Endothelial cell of umbilical vein (primary cell): ENCODE measurements around the gene LY9. TPM values are rescaled to one million over a fixed set of nuclear protein-coding genes. Genes with fewer than 3 reads are reported as not detected.

ENCODE experiments used
- BruUV-seq: library from RNA; stranded (reverse); fragments of 400-500 nt; replicated peaks from 2 replicates; lab custom pipeline; 2021; lab: Mats Ljungman, UMichigan
- CTCF ChIA-PET: fragments of 300-600, 350-600 bp; sonication (Branson Sonifier 250); formaldehyde crosslinking; loops from one replicate; lab custom pipeline; 2021; ENCODE audit warnings: antibody characterized with exemption, inconsistent platforms; lab: Charles Lee
- POLR2A ChIA-PET: fragments of 300-600, 350-600 bp; sonication (Branson Sonifier 250); formaldehyde crosslinking; loops from one replicate; lab custom pipeline; 2021; ENCODE audit warnings: antibody characterized with exemption, inconsistent platforms; lab: Charles Lee
- DNase-seq: peaks from one replicate; pipeline ENCODE4 v3.0.0-alpha.2; 2011; ENCODE audit warnings: low read depth, low spot score
- FAIRE-seq: peaks from 2 replicates; lab custom pipeline; 2011; peaks lifted over from hg19 to GRCh38; lab: Jason Lieb, UNC
- H2AFZ ChIP-seq: 2 replicates; pipeline ENCODE4 v1.6.0; 2012; ENCODE audit warnings: low read depth, low read length, control low read depth, inconsistent platforms
- H3K27ac ChIP-seq: 2 replicates; pipeline ENCODE4 v1.5.1; 2011; ENCODE audit warnings: low read depth, mild to moderate bottlenecking, control low read depth, low read length, moderate library complexity; ENCODE audit not compliant: insufficient read depth
- H3K27me3 ChIP-seq, 2 experiments: 2 replicates each; pipeline versions ENCODE4 v1.6.0 to v1.6.1; 2011; ENCODE audit warnings: low read length in 2 of 2, mixed read lengths in 1 of 2; ENCODE audit not compliant: control insufficient read depth in 2 of 2, insufficient read depth in 2 of 2
- H3K36me3 ChIP-seq, 2 experiments: 2 replicates in 1 of 2; 3 replicates in 1 of 2; pipeline ENCODE4 v1.5.1; 2011; ENCODE audit warnings: low read length in 2 of 2, mild to moderate bottlenecking in 1 of 2, moderate library complexity in 1 of 2; ENCODE audit not compliant: control insufficient read depth in 2 of 2, insufficient read depth in 2 of 2; ENCODE audit errors: extremely low read depth in 1 of 2
- H3K4me1 ChIP-seq: 3 replicates; pipeline ENCODE4 v1.5.1; 2011; ENCODE audit warnings: mild to moderate bottlenecking, low read length; ENCODE audit not compliant: control insufficient read depth, insufficient read depth; ENCODE audit errors: extremely low read depth
- H3K4me2 ChIP-seq: 2 replicates; pipeline ENCODE4 v1.6.1; 2011; ENCODE audit warnings: low read length, control low read depth, mixed read lengths; ENCODE audit not compliant: insufficient read depth
- H3K4me3 ChIP-seq, 3 experiments: fragments of 200-600 bp in 1 of 3; sonication (generic), shearing (Covaris generic) in 1 of 3; replicated peaks in 1 of 3; 2 replicates each; pipeline ENCODE4 v1.5.1; 2011 to 2016; ENCODE audit warnings: control low read depth in 3 of 3, low read length in 3 of 3, mild to moderate bottlenecking in 2 of 3, inconsistent platforms in 1 of 3, low read depth in 1 of 3, moderate library complexity in 1 of 3; ENCODE audit not compliant: insufficient read depth in 1 of 3
- H3K79me2 ChIP-seq: 2 replicates; pipeline ENCODE4 v1.6.0; 2012; ENCODE audit warnings: low read length, inconsistent platforms; ENCODE audit not compliant: control insufficient read depth, insufficient read depth
- H3K9ac ChIP-seq: replicated peaks from 2 replicates; pipeline ENCODE3; 2011; ENCODE audit warnings: low read length, control low read depth; ENCODE audit not compliant: insufficient read depth; ENCODE audit errors: extremely low read depth
- H3K9me1 ChIP-seq: replicated peaks from 3 replicates; pipeline ENCODE4 v1.6.0; 2011; ENCODE audit warnings: mild to moderate bottlenecking, low read length; ENCODE audit not compliant: control insufficient read depth, insufficient read depth; ENCODE audit errors: extremely low read depth
- H3K9me3 ChIP-seq: replicated peaks from 2 replicates; pipeline ENCODE4 v1.5.1; 2012; ENCODE audit warnings: low read length, inconsistent platforms; ENCODE audit not compliant: control insufficient read depth, insufficient read depth
- H4K20me1 ChIP-seq: replicated peaks from 2 replicates; pipeline ENCODE3; 2011; ENCODE audit warnings: mild to moderate bottlenecking, low read length; ENCODE audit not compliant: control insufficient read depth, insufficient read depth; ENCODE audit errors: extremely low read depth
- CTCF ChIP-seq, 2 donors: IDR thresholded peaks; 1 replicate in 1 of 2; 2 replicates in 1 of 2; pipeline ENCODE4 v1.5.1; 2011; ENCODE audit warnings: low read length in 2 of 2, mild to moderate bottlenecking in 2 of 2, moderate library complexity in 2 of 2, control low read depth in 1 of 2, inconsistent platforms in 1 of 2, low read depth in 1 of 2; ENCODE audit not compliant: insufficient read depth in 1 of 2; ENCODE audit errors: extremely low read depth in 1 of 2
- EZH2 ChIP-seq: IDR thresholded peaks from 2 replicates; pipeline ENCODE4 v1.6.1; 2012; ENCODE audit warnings: borderline replicate concordance, low read depth, mild to moderate bottlenecking, moderate library complexity, low read length, inconsistent platforms; ENCODE audit not compliant: severe bottlenecking
- FOS ChIP-seq: IDR thresholded peaks from 2 replicates; pipeline ENCODE4 v1.6.1; 2011; ENCODE audit warnings: mild to moderate bottlenecking, low read length, moderate library complexity, borderline replicate concordance; ENCODE audit not compliant: insufficient read depth
- GATA2 ChIP-seq: IDR thresholded peaks from 2 replicates; pipeline ENCODE4 v1.7.0; 2011; ENCODE audit warnings: low read depth, mild to moderate bottlenecking, moderate library complexity, mixed read lengths, low read length; ENCODE audit not compliant: insufficient read length, insufficient read depth
- JUN ChIP-seq: IDR thresholded peaks from 2 replicates; pipeline ENCODE4 v1.6.1; 2011; ENCODE audit warnings: borderline replicate concordance, low read depth; ENCODE audit not compliant: insufficient read length, insufficient read depth
- MYC ChIP-seq: IDR thresholded peaks from one replicate; pipeline ENCODE4 v1.6.1; 2011; ENCODE audit warnings: mild to moderate bottlenecking, low read depth, low read length
- POLR2A ChIP-seq: IDR thresholded peaks from 2 replicates; pipeline ENCODE4 v1.6.1; 2012; ENCODE audit warnings: low read depth, mild to moderate bottlenecking, control low read depth, low read length
- POLR2AphosphoS5 ChIP-seq: IDR thresholded peaks from 2 replicates; pipeline ENCODE4 v1.6.1; 2012; ENCODE audit warnings: low read depth, mild to moderate bottlenecking, control low read depth, low read length, moderate library complexity; ENCODE audit not compliant: insufficient read depth
- dilution Hi-C: fragments of 300-500 bp; cut with MboI; formaldehyde crosslinking; loops from one replicate; pipeline ENCODE4 v1.15.0; 2019; ENCODE audit warnings: low sequenced_read_pairs; ENCODE audit not compliant: extremely low pct_ligation_motif_present
- intact Hi-C: fragments of 100-400 bp; cut with micrococcal nuclease; formaldehyde crosslinking; loops from one replicate; pipeline ENCODE4 v1.10.0; 2022
- polyA plus RNA-seq, 4 experiments: library from polyadenylated mRNA; depleted of rRNA in 3 of 4; stranded (reverse) in 3 of 4; unstranded in 1 of 4; fragments of >200 nt; gene quantifications; 2 replicates each; pipeline versions ENCODE4 v1.2.1 to v1.2.3, GENCODE V29; 2011 to 2012; ENCODE audit warnings: missing spikeins in 1 of 4
- total RNA-seq: library from RNA; stranded (reverse); gene quantifications from 2 replicates; pipeline ENCODE4 v1.2.3, GENCODE V29; 2021
- TF ChIP-seq, protein P1 (sequence below): IDR thresholded peaks from 2 replicates; pipeline ENCODE4 v1.6.1; 2011; ENCODE audit not compliant: insufficient read depth, insufficient read length

The LY9 gene
- total and polyA plus RNA-seq, 2 donors (not counting 3 experiments of a cell fraction or from before 2014, with no cell fraction given), result not detected

DNA sequence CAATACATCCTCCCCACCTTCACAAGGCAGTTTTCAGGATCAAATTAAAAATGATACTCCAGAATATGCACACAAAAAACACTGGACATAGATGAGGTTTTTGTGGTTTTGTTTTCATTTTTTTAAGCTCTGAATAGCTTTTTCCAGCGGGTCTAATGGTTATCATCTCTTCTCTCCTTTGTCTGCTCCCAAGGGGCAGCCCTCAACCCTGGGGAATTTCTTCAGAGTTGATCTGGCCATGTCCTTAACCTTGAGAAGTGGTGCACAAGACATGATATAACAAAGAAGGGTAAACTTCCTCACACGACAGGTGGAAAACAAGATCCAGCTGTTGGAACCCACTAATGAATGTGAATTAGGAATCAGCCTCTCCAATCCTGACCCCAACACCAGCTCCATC is 68.2 kb downstream of the LY9 start:
- Histone ChIP-seq H3K4me3 (no peak overlapping the region), H3K4me1 (no peaks in the 10 kb centered on the region), H3K9me3 (no peaks in the 10 kb centered on the region), H2AFZ (no peak overlapping the region), H3K9me1 (no peaks in the 10 kb centered on the region), H3K79me2 (no peaks in the 10 kb centered on the region), H3K4me2 (no peak overlapping the region), H3K27me3 (no peaks in the 10 kb centered on the region), H3K27ac (no peak overlapping the region), H3K36me3 (no peaks in the 10 kb centered on the region), H3K9ac (no peak overlapping the region), H4K20me1 (no peaks in the 10 kb centered on the region)
- no peak for FAIRE-seq
- DNase-seq, result no peak
- TF ChIP-seq EZH2, result no peak
- TF ChIP-seq FOS, result no peak
- TF ChIP-seq GATA2, result no peak
- TF ChIP-seq, protein P1, sequence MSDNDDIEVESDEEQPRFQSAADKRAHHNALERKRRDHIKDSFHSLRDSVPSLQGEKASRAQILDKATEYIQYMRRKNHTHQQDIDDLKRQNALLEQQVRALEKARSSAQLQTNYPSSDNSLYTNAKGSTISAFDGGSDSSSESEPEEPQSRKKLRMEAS, result no peak
- ChIA-PET CTCF (no interaction called here), POLR2A (no interaction called here)
- dilution Hi-C loops (no loop called here), intact Hi-C loops (no loop called here)
- no TSS peak for BruUV-seq

GRCh38 chr1:160865337-160865736 is 69.4 kb downstream of the LY9 start:
- no peaks in the 10 kb centered on the region for H3K36me3 ChIP-seq
- no TSS peak for BruUV-seq
- dilution Hi-C loops (no loop called here), intact Hi-C loops (no loop called here)
- no peaks in the 10 kb centered on the region for H3K9me3 ChIP-seq
- no peaks in the 10 kb centered on the region for H3K9me1 ChIP-seq
- H3K79me2 ChIP-seq, result no peaks in the 10 kb centered on the region
- POLR2A ChIA-PET, result no interaction called here
- H4K20me1 ChIP-seq, result no peaks in the 10 kb centered on the region
- no peak overlapping the region for H3K27ac ChIP-seq
- FAIRE-seq, result no peak
- no peaks in the 10 kb centered on the region for H3K4me1 ChIP-seq
- CTCF ChIA-PET, result no interaction called here
- no peaks in the 10 kb centered on the region for H3K27me3 ChIP-seq
- H3K9ac ChIP-seq, result no peak overlapping the region
- no peak for DNase-seq
- H2AFZ ChIP-seq, result no peak overlapping the region
- no peak overlapping the region for H3K4me2 ChIP-seq
- H3K4me3 ChIP-seq, result no peak overlapping the region
- TF ChIP-seq POLR2A (no peak), POLR2AphosphoS5 (no peak), JUN (no peak), CTCF (IDR thresholded peaks at IDR 0.05; ENCODE audit: extremely low read depth in 1 of 2, insufficient read depth in 1 of 2, low read depth in 1 of 2, low read length in 2 of 2) (no peak), FOS (no peak), MYC (no peak)
- TF ChIP-seq, protein P1, result no peak
